H1 (cell line): Measurements from ENCODE around the gene RASL10B. TPM values are rescaled to one million over a fixed set of nuclear protein-coding genes. Genes with fewer than 3 reads are reported as not detected.

ENCODE experiments used
- KDM1A ChIP-seq: fragments of 200-600, 300-600 bp; sonication (generic); IDR thresholded peaks from 2 replicates; pipeline ENCODE4 v1.7.1; 2016; ENCODE audit warnings: mild to moderate bottlenecking, low read length, borderline replicate concordance
- KDM4A ChIP-seq: IDR thresholded peaks from one replicate; pipeline ENCODE4 v1.7.1; 2012; ENCODE audit warnings: low read depth, mild to moderate bottlenecking, moderate library complexity, low read length, inconsistent platforms; ENCODE audit not compliant: severe bottlenecking
- POLR2A ChIP-seq, 2 experiments: IDR thresholded peaks; 1 replicate in 1 of 2; 2 replicates in 1 of 2; pipeline ENCODE4 v1.6.1; 2011; ENCODE audit warnings: low read depth in 2 of 2, low read length in 2 of 2, mild to moderate bottlenecking in 2 of 2; ENCODE audit errors: control extremely low read depth in 1 of 2
- RNF2 ChIP-seq: fragments of 200-900, 300-1000 bp; sonication (generic); IDR thresholded peaks from 2 replicates; pipeline ENCODE4 v1.7.1; 2016; ENCODE audit warnings: borderline replicate concordance, low read depth, mild to moderate bottlenecking, antibody characterized with exemption, low read length; ENCODE audit not compliant: poor library complexity, severe bottlenecking; ENCODE audit errors: missing control alignments
- polyA plus RNA-seq, 7 experiments: library from polyadenylated mRNA; depleted of rRNA in 3 of 7; stranded (reverse) in 5 of 7; unstranded in 2 of 7; fragments of >200 nt in 5 of 7; fragments of 200-250 nt in 2 of 7; gene quantifications; 1 replicate in 5 of 7; 2 replicates in 1 of 7; 4 replicates in 1 of 7; pipeline versions ENCODE4 v1.2.1 to v1.2.3, GENCODE V29; 2011 to 2013; ENCODE audit warnings: missing spikeins in 2 of 7, mixed read lengths in 2 of 7
- total RNA-seq: library from RNA; stranded (reverse); fragmentation: NEBNext Ultra II Directional; extraction: Animal tissue kit (Norgen Biotek cat#: 25700); gene quantifications from 2 replicates; pipeline ENCODE4 v1.2.1, GENCODE V29; 2021

The RASL10B gene
- total and polyA plus RNA-seq, 2 of the 8 experiments (the other 6 are each of a cell fraction or from before 2014, with no cell fraction given): 17.5 to 22.8 TPM

DNA sequence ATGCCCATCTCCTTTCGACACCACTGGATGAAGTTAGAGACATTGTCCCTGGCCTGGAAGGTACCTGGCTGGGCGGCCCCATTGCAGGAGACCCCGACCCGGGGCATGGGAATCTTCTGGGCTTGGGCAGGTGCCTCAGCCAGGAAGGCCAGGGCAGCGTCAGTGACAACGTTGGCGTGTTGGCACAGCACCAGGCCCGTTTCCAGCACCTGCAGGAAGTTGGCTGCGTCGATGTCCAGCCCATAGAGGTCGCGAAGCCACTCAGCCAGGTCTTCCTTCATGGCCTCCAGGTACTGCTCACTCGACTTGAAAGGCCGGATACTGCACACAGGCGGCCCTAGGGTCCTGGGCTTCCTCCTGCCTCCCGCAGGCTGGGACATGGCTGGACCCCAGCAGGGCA is 21.0 kb downstream of the RASL10B start (continued):
- no peak for TF ChIP-seq KDM4A
- no peak for TF ChIP-seq KDM1A
- TF ChIP-seq RNF2: no peak
- TF ChIP-seq POLR2A (IDR thresholded peaks at IDR 0.05; ENCODE audit: control extremely low read depth in 1 of 2, low read depth in 2 of 2, low read length in 2 of 2): no peak
